ENCODE data around the gene CR1.
"Not testable (repeated sequence)": the region's sequence is repeated elsewhere in the genome, so short reads cannot be mapped to it uniquely, and the experiment has no call there.

Gene CR1

DNA sequence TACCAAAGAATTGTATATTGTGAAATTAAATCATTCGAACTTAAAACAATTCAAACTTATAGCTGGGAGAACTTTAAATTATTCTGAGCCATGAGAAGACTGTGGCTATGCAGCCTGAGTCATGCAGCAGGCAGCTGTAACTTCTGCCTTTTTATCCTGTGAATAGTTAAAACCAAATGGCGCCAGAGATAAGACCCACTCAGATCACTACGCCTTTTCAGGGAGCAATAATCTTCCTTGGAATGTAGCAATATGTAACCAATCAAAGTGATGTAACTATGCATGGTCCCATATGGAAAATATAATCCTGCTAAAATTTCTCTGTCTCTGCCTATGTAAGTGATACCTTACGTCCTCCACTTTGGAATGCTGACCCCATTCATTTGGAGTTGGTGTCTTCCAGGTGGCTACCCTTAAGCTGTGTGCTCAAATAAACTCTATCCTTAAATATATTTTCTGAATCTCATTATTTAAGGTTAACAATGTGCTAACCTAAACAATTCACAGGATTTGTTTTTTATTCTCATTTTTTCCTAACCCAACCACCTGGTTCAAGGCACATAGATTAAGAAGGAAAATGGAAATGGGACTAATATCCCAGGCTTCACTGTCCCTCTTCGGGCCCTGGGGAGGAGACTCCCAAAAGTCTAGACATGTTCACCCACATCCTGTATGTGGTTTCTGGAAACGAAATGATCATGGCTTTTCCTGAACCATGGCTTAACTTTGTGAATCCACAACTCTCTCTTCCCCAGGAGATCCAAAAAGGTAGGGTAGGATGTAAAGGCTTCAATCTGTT lies 184.8 kb downstream of the CR1 start:
- not testable (repeated sequence) for DNase-seq

DNA sequence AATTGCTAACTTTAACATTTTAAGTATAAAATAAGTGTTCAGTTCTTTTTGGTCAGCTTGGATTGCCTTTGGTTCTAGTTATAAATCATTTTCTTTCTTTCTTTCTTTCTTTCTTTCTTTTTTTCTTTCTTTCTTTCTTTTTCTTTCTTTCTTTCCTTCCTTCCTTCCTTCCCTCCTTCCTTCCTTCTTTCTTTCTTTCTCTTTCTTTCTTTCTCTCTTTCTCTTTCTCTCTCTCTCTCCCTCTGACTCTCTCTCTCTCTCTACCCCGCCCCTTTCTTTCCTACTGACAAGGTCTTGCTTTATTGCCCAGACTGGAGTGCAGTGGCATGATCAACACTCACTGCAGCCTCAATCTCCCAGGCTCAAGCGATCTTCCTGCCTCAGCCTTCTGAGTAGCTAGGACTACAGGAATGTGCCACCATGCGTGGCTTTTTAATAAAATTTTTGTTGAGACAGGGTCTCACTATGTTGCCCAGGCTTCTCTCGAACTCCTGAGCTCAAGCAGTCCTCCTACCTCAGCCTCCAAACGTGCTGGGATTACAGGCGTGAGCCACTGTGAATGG lies 187.0 kb downstream of the CR1 start:
- DNase-seq, result not testable (repeated sequence)

DNA sequence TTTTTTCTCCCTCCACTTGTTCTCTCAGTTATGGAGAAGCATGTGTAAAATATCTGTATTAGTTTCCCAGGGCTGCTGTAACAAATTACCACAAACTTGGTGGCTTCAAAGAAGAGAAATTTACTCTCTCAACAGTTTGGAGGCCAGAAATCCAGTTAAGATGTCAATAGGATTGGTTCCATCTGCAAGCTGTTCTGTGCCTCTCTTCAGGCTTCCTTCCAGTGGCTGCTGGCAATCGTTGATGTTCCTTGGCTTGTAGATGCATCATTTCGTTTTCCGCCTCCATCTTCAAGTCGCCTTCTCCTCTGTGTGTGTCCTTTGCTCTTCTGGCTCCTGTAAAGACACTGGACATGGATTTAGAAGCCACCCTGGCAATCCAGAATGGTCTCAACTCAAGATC lies 194.6 kb downstream of the CR1 start:
- not testable (repeated sequence) for DNase-seq

DNA sequence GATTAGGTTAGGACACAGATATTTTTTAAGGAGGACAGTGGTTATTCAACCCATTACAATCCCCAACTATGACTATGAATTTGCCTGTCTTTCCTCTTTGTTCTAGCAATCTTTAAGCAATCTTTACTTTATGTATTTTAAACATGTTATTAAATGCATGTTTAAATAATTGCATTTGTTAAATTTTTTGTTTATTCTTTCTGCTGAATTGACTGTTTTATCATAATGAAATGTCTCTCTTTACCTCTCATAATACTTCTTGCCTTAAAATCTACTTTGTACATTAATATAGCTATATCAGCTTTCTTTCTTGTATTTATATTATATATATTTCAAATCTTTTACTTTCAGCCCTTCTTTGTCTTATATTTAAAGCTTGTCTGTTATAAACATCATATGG lies 195.1 kb downstream of the CR1 start:
- no peak for DNase-seq

Measured in NCI-H524 treated with DMSO at 0.1 percent for 48 hours (cell line).